Testis (tissue), 2 donors: ENCODE data around the gene TBX2.

Source experiments
- CTCF ChIP-seq, 3 experiments: fragments of 450-650 bp in 2 of 3; fragments of 200-600 bp in 1 of 3; sonication (generic) in 1 of 3; IDR thresholded peaks; one replicate each; pipeline ENCODE4 v1.5.1; 2016 to 2019; ENCODE audit warnings: antibody characterized with exemption in 3 of 3, mild to moderate bottlenecking in 2 of 3, moderate library complexity in 1 of 3
- POLR2A ChIP-seq: fragments of 450-650 bp; IDR thresholded peaks from one replicate; pipeline ENCODE4 v1.6.1; 2017; ENCODE audit warnings: antibody characterized with exemption, mild to moderate bottlenecking, moderate library complexity

- TF ChIP-seq CTCF (IDR thresholded peaks at IDR 0.05) (no peak), POLR2A (no peak)
Observed at GRCh38 chr17:61353615-61354014, 46.0 kb upstream of the TBX2 start.
